UCSD-AML1 (cell line): ENCODE measurements around the gene CNNM4.
A peak's percentile ranks its signal among the peaks of the same experiment; 100 is the strongest.

Source experiments
- DNase-seq: peaks from one replicate; lab custom pipeline; 2025; ENCODE audit not compliant: unreplicated experiment; lab: John Stamatoyannopoulos, UW

The CNNM4 gene

GRCh38 chr2:96810783-96811192, 50.1 kb downstream of the CNNM4 start:
- no peak for DNase-seq

DNA sequence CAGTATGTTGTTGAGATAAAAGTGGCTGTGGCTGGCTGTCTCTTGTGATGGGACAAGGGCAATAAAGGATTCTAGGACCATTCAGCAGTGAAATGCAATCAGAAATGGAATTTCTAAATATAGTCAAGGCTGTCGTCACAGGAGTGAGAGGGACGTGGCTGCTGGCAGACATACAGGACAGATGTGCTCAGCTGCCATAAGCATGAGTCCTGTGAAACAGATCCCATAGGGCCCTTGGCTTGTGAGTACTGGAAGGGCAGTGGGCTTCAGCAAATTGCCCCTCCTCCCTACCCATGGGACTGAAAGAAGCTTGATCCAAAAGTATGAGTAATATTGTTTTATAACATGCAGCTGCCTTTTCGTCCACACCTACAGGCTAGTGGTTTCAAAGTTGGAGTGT, 51.2 kb downstream of the CNNM4 start:
- no peak for DNase-seq

DNA sequence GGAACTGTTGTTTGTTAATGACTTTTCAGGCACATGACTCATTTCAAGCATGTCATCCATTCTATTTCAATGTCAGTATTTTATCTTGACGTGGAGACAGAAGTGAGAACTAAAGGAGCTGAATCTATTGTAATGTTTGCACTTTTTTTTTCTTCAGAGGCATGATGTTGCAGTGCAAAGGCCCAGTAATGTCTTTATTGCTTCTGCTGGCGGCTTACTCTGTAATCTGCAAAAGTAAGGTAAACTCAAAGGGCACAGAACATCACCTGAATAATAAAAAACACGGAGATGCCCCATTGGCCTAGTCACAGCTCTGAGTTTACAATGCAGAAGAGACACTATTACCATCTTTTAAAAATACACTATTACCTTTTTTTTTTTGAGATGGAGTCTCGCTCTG, 53.0 kb downstream of the CNNM4 start:
- DNase-seq: no peak

GRCh38 chr2:96815326-96816126, 54.8 kb downstream of the CNNM4 start:
- no peak for DNase-seq

GRCh38 chr2:96816127-96816835, 55.6 kb downstream of the CNNM4 start, which contains the start of gene CNNM3:
CNNM3 (plus strand) TSS chr2:96816268; CDS start chr2:96816278, 10 bp downstream.
- DNase-seq: peak; percentile 95

- no peak for DNase-seq
These were observed 56.4 kb downstream of the CNNM4 start for GRCh38 chr2:96816836-96817702.

GRCh38 chr2:96817882-96818281, 57.2 kb downstream of the CNNM4 start:
- DNase-seq: no peak

DNA sequence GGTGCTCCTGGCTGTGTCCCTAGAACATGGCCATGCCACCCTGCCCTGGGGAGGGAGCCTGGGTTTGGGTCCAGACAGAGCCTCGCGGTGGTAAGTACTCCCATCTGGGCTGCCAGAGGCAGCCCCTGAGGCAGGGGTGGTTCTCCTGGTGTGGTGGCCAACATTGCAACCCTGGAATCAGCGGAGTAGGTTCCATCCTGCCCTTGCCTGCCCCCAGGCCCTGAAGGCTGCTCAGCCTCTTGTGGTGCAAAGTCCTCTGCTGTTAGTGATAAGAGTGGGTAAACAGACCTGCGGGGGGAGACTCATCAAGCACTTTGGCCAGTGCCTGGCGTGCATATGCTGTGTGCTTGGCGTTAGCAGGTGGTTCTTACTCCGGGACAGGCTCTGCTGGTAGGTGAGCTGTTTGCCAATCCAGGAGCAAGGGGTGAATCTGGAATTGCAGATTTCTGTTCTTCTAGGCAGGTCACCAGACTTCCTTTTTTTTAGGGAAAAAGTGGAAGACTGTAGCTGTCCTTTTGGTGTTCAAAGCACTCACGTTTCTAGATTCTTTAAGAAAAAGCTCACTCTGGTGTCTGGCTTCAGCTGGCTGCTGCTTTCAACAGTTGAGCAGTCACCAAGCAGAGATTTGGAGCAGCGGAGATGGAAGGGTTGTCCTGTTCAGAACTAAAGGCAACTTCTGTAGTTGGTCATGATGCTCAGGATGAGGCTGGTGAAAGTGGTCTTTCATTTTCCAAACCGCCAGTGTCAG, 58.6 kb downstream of the CNNM4 start:
- no peak for DNase-seq

GRCh38 chr2:96819876-96820511, 59.3 kb downstream of the CNNM4 start:
- DNase-seq: no peak

DNA sequence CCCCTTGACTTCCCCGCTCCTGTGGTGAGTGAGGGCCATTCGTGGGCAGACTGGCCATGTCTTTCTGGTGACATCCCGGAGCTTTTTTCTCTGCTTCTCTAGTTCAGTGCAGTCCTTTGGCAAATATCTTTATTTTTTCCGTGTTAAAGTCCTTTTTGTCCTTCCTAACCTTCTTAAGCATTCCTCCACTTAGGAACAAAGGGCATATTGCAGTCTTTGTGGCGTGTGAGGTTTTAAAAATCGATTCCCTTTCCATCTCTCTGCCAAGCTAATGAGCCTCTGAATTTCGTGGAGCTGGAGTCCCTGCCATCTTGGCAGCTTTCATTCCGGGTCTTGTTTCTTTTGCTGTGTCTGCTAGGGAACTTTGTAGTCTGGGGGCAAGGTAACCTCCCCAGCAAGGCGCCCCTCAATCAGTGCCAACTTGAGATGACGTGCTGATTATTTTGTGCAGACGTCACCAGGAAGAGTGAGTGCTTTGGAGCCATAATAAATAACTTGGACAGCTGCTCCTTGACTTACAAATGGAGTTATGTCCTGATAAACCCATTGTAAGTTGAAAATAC, 60.5 kb downstream of the CNNM4 start:
- DNase-seq: no peak

- DNase-seq: no peak
These were observed 62.1 kb downstream of the CNNM4 start for GRCh38 chr2:96822786-96823185.

GRCh38 chr2:96823198-96823597, 62.5 kb downstream of the CNNM4 start:
- no peak for DNase-seq

DNA sequence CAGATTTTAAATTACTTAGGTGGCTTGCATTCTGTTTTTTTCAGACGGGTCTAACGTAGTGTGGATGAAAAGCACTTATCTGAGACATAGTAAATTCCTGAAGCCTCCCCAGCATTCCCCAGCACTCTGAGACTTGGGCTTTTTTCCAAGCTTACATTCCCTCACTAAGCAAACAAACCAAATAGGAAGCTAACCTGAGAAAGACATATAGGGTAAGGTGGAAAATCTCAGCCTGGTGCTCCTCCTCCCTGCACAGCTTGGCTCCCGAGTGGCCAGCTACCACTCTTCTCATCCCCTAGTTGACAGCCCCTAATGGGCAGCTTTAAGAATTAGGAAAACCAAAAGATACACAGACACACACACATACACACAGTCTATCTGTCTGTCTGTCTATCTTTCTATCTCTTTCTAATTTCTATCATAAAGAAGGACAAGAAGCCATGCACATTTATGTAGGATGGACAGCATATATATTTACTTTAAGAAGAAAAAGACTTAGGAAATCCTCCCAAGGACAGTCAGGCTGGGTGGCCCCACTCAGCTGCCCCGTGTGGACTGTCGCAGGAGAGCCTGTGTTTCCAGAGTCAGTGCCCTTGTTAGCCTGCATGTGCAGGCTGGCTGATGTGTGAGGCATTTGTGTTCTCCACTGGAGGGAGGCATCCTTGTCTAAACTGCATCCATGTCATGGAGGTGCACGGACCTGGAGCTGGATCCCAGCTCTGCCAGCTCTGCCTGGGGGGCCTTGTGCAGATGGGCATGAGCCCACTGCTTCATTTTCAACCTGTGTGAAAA, 63.6 kb downstream of the CNNM4 start:
- no peak for DNase-seq

GRCh38 chr2:96825057-96825456, 64.4 kb downstream of the CNNM4 start:
- no peak for DNase-seq

DNA sequence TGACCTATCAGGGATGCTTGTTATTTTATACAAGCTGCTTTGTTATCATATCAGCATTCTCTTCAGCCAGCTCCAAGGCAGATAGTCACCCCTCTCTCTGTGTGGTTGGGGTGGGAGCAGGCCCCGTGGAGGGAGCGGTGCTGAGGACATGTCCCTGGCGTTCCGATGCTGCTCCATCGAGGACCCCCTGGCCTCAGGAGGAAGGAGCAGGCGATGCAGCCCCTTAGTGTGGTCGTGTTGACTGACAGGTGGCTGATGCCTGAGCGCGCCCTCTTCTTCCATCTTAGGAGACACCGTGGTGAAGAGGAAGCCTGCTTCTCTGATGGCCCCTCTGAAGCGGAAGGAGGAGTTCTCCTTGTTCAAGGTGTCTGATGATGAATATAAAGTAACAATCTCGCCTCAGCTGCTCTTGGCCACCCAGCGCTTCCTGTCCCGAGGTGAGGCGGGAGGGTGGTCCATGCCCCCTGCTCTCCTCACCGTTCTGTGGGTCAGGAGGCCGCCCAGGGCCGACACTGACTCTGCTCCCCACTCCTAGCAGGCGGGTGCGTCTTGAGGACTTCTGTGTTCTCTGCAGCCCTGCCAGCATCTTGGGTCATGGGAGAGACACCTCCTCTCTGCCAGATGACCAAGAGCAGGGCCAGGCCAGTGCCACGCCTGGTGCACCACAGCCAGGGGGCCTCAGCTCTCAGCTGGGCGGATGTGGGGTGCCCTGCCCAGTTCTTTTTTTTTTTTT, 66.0 kb downstream of the CNNM4 start:
- DNase-seq: no peak

- no peak for DNase-seq
These were observed 67.7 kb downstream of the CNNM4 start for GRCh38 chr2:96828436-96828835.

DNA sequence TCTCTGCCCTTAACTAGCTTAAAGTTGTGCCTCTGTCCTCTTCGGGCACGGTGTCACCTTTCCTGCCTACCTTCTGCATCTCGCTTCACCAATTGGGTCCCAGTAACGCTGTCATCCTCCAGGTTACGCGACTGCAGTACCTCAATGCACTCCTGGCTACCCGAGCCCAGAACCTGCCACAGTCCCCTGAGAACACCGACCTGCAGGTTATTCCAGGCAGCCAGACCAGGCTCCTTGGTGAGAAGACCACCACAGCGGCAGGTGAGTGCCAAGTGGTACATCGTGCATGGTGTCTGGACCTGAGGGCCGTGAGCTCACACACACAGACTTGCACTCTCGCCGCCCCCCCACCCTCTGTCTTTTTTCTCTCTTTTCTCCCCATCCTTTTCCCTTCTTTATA, 68.2 kb downstream of the CNNM4 start:
- no peak for DNase-seq

DNA sequence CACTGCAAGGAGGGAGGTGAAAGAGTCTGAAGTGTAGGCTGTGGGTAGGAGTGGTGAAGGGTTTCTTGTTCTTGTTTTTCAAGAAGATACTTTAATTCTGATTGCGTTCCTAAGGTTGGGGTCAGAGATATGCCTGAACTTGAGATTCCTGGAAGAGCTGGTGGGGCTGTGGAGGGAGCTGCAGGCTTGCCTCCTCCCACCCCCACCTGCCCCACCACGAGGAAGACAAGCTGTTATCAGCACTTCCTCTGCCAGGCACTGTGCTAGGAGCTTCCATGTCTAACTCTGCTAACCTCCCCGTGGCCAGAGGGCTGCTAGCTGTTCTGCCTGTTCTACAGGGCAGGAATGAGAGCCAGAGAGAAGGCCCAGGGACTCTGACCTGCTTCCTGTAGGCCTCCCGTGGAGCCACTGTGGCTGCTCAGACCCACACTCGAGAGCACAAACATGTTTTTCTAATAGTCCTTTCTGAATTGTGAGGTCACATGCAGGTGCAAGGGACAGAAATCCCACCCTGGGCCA, 69.4 kb downstream of the CNNM4 start:
- DNase-seq: no peak
